Small intestine (tissue), 7 donors: ENCODE data around the gene STK31. TPM values are rescaled to one million over a fixed set of nuclear protein-coding genes. Genes with fewer than 3 reads are reported as not detected.
A peak's percentile ranks its signal among the peaks of the same experiment; 100 is the strongest.
"Not testable (repeated sequence)": the region's sequence is repeated elsewhere in the genome, so short reads cannot be mapped to it uniquely, and the experiment has no call there.

Experiments
- DNase-seq, 2 donors: peaks; one replicate each; pipeline versions ENCODE4 v3.0.0 to v3.0.0-alpha.2; 2013
- FAIRE-seq: peaks from 2 replicates; lab custom pipeline; 2012; peaks lifted over from hg19 to GRCh38; lab: Jason Lieb, UNC
- H3K27ac ChIP-seq, 3 donors: one replicate each; pipeline ENCODE4 v1.5.1; 2013; ENCODE audit warnings: low read length in 2 of 3, mild to moderate bottlenecking in 2 of 3, control low read depth in 1 of 3, inconsistent platforms in 1 of 3, low read depth in 1 of 3, moderate library complexity in 1 of 3
- H3K27me3 ChIP-seq, 3 donors: one replicate each; pipeline ENCODE4 v1.6.1; 2013; ENCODE audit warnings: low read length in 3 of 3, inconsistent platforms in 1 of 3; ENCODE audit not compliant: control insufficient read depth in 3 of 3, insufficient read depth in 3 of 3
- H3K36me3 ChIP-seq, 3 donors: one replicate each; pipeline ENCODE4 v1.6.1; 2013; ENCODE audit warnings: low read length in 3 of 3, inconsistent platforms in 1 of 3, low read depth in 1 of 3, mild to moderate bottlenecking in 1 of 3, moderate library complexity in 1 of 3; ENCODE audit not compliant: control insufficient read depth in 3 of 3, insufficient read depth in 2 of 3
- H3K4me1 ChIP-seq, 3 donors: one replicate each; pipeline ENCODE4 v1.6.1; 2013; ENCODE audit warnings: low read length in 2 of 3, inconsistent platforms in 1 of 3, low read depth in 1 of 3, mild to moderate bottlenecking in 1 of 3, moderate library complexity in 1 of 3; ENCODE audit not compliant: control insufficient read depth in 3 of 3, insufficient read depth in 2 of 3
- H3K4me3 ChIP-seq, 3 donors: one replicate each; pipeline ENCODE4 v1.5.1; 2013; ENCODE audit warnings: low read length in 3 of 3, control low read depth in 1 of 3, inconsistent platforms in 1 of 3, low read depth in 1 of 3, mild to moderate bottlenecking in 1 of 3, moderate library complexity in 1 of 3
- H3K9me3 ChIP-seq, 2 donors: one replicate each; pipeline ENCODE4 v1.6.1; 2013; ENCODE audit warnings: low read depth in 1 of 2, low read length in 1 of 2; ENCODE audit not compliant: control insufficient read depth in 2 of 2, insufficient read depth in 1 of 2
- WGBS, 3 donors: extraction: QIAGEN DNeasy Blood & Tissue Kit; methylation state at CpG; one replicate each; pipeline ENCODE4 v1.1.7; 2013; 5-methylcytosine and 5-hydroxymethylcytosine counted together
- polyA plus RNA-seq, 4 donors: library from polyadenylated mRNA; stranded (reverse) in 3 of 4; unstranded in 1 of 4; fragments of 200-250 nt in 3 of 4; fragments of 120-200 nt in 1 of 4; gene quantifications; one replicate each; pipeline versions ENCODE4 v1.2.1 to v1.2.3, GENCODE V29; 2013
- donor health status: healthy with polysubstance abuse.
- donor health status: control.
- donor health status: control.
- donor health status: Bipolar disorder and iron deficiency.
- donor health status: healthy.

STK31 gene
- polyA plus RNA-seq, 4 donors: 0.24 to 1.4 (median 0.43) TPM

DNA sequence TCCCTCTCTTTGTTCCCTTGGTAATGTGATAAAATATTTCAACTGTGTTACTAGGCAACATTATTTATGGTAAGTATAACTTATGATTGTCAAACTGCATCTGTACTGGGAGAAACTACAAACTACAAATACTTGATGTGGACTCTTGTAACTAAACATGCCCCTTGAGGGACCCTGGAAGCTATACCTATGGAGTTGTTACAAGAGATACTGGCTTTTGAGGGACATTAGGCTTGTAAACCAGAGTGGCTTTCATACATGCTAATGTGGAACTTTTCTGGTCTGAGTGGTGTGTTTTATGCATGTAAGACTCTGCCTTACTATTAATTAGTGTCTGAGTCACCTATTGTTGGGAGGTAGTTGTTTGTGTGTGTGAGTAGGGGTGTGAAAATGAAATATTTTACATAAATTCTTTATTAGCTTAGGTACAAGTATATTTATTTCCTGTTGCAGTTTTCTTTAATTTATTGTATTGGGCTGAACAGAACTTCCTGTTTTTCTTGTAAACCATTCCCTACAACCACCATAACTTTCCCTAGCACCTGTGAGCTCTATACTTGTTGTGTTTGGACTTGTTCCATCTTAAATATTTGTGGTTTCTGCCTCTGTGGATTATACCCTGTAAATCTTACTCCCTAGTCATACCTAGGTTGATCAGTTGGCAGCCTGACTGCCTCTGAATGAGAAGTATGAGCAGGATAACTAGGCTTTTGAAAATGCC is 49.8 kb downstream of the STK31 start:
- peak overlapping the region in 1 of 3 donors; percentile 49 for H3K27ac ChIP-seq
- no peaks in the 10 kb centered on the region for H3K36me3 ChIP-seq
- no peak overlapping the region for H3K4me3 ChIP-seq
- H3K9me3 ChIP-seq: no peaks in the 10 kb centered on the region
- peak; percentile 25 to 43 for DNase-seq
- FAIRE-seq: no peak
- no peaks in the 10 kb centered on the region for H3K27me3 ChIP-seq
- no peaks in the 10 kb centered on the region for H3K4me1 ChIP-seq

DNA sequence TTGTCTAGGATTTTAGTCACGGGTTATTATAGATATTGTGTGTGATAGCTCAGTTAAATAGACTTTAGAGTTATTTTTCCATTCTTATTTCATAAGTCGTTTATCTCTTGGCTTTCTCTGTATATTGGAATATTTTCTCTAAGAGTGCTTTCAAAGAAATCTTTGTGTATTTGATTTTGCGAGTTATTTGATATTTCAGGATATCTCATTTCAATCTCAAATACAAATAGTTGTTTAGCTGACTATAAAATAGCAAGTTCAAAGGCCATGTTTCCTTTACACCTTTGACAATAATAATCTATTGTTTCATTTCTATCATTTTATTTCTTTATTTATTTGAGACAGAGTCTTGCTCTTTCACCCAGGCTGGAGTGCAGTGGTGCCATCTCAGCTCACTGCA is 55.9 kb downstream of the STK31 start:
- Histone ChIP-seq H3K4me1 (peaks cover 0 to 8% (median 0%) of the 10 kb centered on the region in 3 donors), H3K27me3 (no peaks in the 10 kb centered on the region), H3K9me3 (no peaks in the 10 kb centered on the region), H3K4me3 (no peak overlapping the region), H3K36me3 (no peaks in the 10 kb centered on the region), H3K27ac (no peak overlapping the region)
- WGBS, 3 donors: 19 to 65% (median 38%) methylated on average over 3 of the region's 3 CpGs
- FAIRE-seq (no peak), DNase-seq (no peak)

DNA sequence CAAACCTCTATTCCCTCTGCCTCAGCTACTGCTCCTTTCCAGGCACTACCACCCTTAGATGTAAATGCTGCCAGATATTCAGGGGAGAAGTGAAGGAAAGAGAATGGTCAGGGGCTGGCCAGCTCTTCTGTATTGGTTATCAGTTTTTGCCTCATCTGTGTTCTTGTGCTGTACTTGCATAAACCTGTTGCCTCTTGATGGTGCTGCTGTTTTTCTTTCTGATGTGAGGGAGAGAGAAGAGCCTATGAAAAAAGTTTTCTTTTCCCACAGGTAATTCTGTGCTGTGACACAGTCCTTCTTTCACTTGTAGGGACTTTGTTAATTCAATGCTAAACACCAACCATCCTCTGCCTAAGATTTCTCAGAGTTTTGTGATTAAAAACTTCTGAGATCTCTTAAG is 57.5 kb downstream of the STK31 start:
- H3K4me1 ChIP-seq: peaks cover 0 to 8% (median 0%) of the 10 kb centered on the region in 3 donors
- H3K27me3 ChIP-seq: no peaks in the 10 kb centered on the region
- FAIRE-seq (no peak), DNase-seq (no peak)
- H3K9me3 ChIP-seq: no peaks in the 10 kb centered on the region
- H3K27ac ChIP-seq: no peak overlapping the region
- H3K4me3 ChIP-seq: no peak overlapping the region
- no peaks in the 10 kb centered on the region for H3K36me3 ChIP-seq

DNA sequence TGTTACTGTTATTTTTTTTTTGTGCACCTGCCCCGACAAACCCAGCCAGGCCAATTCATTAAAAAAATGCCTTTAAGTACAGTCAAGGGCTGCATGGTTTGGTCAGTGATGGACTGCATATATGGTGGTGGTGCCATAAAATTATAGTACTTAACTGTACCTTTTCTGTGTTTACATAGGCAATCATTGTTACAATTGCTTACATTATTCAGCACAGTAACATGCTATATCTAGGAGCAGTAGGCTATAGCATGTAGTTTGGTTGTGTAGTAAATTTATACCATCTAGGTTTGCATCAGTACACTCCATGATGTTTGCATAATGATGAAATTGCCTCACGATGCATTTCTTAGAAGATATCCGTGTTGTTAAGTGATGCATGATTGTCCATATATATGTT is 58.0 kb downstream of the STK31 start:
- H3K4me3 ChIP-seq: no peak overlapping the region
- H3K27ac ChIP-seq: no peak overlapping the region
- H3K36me3 ChIP-seq: no peaks in the 10 kb centered on the region
- H3K27me3 ChIP-seq: no peaks in the 10 kb centered on the region
- DNase-seq (no peak), FAIRE-seq (no peak)
- peaks cover 0 to 8% (median 0%) of the 10 kb centered on the region in 3 donors for H3K4me1 ChIP-seq
- H3K9me3 ChIP-seq: no peaks in the 10 kb centered on the region
- 38 to 56% (median 40%) methylated on average over 3 of the region's 3 CpGs for WGBS, 3 donors

DNA sequence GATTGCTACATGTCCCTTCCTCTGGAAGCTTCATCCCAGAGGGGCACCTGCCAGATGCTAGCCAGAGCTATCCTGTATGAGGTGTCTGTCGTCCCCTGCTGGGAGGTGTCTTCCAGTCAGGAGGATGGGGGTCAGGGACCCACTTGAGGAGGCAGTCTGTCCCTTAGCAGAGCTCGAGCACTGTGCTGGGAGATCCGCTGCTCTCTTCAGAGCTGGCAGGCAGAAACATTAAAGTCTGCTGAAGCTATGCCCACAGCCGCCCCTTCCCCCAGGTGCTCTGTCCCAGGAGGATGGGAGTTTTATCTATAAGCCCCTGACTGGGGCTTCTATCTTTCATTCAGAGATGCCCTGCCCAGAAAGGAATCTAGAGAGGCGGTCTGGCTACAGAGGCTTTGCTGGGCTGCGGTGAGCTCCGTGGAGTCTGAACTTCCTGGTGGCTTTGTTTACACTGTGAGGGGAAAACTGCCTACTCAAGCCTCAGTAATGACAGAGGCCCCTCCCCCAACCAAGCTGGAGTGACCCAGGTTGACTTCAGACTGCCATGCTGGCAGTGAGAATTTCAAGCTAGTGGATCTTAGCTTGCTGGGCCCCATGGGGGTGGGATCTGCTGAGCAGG is 69.3 kb downstream of the STK31 start:
- 84 to 93% (median 88%) methylated on average over 7 of the region's 7 CpGs for WGBS, 3 donors
- peaks cover 0 to 12% of the 10 kb centered on the region in 2 donors for H3K9me3 ChIP-seq
- FAIRE-seq, H3K27me3 ChIP-seq, H3K27ac ChIP-seq, H3K4me3 ChIP-seq, DNase-seq, H3K36me3 ChIP-seq, H3K4me1 ChIP-seq: not testable (repeated sequence)

DNA sequence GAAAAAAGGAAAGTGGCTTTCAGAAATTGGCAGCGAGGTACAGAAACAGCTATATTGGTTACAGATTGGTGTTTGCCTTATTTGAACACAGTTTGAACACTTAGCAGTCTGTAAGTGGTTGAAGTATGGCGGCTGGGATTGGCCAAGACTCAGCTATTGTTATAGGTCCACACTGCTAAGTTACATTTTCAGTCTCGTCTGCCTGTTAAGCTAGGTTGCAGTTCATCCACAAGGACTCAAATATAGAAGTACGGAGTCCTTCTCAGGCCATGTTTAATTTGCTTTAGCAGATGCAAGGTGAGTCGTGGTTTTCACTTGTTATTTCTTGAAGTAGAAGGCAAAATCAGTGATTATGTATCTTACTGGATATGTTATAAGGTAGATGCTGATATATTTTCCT is 73.1 kb downstream of the STK31 start:
- Histone ChIP-seq H3K36me3 (no peaks in the 10 kb centered on the region), H3K4me1 (no peaks in the 10 kb centered on the region), H3K4me3 (no peak overlapping the region), H3K9me3 (peaks cover 0 to 12% of the 10 kb centered on the region in 2 donors), H3K27ac (no peak overlapping the region), H3K27me3 (no peaks in the 10 kb centered on the region)
- FAIRE-seq (no peak), DNase-seq (no peak)
- 83 to 89% (median 86%) methylated on average over 5 of the region's 5 CpGs for WGBS, 3 donors

DNA sequence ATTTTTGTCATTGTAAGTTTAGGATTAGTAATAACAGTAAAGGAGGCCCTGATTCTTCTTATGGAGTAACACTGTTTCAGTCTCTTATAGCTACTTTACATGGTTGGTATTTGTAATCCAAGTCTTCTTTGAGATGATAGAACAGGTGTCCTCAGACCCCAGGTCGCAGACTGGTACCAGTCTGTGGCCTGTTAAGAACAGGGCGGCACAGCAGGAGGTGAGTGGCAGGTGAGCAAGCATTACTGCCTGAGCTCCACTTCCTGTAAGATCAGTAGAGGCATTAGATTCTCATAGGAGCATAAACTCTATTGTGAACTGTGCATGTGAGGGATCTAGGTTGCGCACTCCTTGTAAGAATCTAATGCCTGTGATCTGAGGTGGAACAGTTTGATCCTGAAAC is 77.3 kb downstream of the STK31 start:
- DNase-seq (no peak), FAIRE-seq (no peak)
- Histone ChIP-seq H3K27ac (no peak overlapping the region), H3K4me3 (no peak overlapping the region), H3K27me3 (no peaks in the 10 kb centered on the region), H3K9me3 (no peaks in the 10 kb centered on the region), H3K4me1 (no peaks in the 10 kb centered on the region), H3K36me3 (no peaks in the 10 kb centered on the region)
- WGBS, 3 donors: 92 to 94% (median 93%) methylated on average over 3 of the region's 3 CpGs

DNA sequence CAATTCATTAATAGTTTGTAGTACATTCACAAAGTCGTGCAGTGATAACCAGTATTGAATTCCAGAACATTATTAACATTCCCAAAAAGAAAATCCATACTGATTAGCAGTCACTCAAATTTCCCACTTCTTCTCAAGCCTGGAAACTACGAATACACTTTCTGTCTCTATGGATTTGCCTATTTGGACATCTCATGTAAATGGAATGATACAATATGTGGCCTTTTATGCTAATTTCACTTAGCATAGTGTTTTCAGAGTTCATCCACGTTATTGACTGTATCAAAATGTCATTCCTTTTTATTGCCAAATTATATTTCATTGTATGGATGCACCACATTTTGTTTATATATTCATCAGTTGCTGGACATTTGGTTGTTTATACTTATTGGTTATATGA is 78.8 kb downstream of the STK31 start:
- no peak for FAIRE-seq
- H3K9me3 ChIP-seq: no peaks in the 10 kb centered on the region
- WGBS, 3 donors: 55 to 82% (median 68%) methylated on average over 3 of the region's 3 CpGs
- no peak for DNase-seq
- no peak overlapping the region for H3K4me3 ChIP-seq
- H3K4me1 ChIP-seq: no peaks in the 10 kb centered on the region
- no peaks in the 10 kb centered on the region for H3K36me3 ChIP-seq
- no peaks in the 10 kb centered on the region for H3K27me3 ChIP-seq
- no peak overlapping the region for H3K27ac ChIP-seq

DNA sequence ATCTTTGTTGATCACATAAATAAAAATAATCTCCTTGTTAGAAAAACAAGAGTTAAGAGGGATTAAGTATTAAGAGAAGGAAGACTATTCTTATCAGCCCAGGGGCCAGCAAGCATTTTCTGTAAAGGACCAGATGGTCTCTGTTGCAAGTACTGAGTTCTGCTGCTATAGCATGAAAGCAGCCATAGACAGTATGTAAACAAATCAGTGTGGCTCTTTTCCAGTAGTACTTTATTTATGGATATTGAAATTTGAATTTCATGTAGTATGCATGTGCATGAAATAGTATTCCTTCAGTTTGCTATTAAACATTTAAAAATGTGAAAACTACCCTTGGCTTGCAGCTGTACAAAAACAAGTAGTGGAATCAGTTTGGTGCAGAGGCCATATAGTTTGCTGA is 81.7 kb downstream of the STK31 start:
- Histone ChIP-seq H3K36me3 (no peaks in the 10 kb centered on the region), H3K9me3 (peaks cover 0 to 18% of the 10 kb centered on the region in 2 donors), H3K4me1 (no peaks in the 10 kb centered on the region), H3K27me3 (no peaks in the 10 kb centered on the region), H3K27ac (no peak overlapping the region), H3K4me3 (no peak overlapping the region)
- no peak for FAIRE-seq
- no peak for DNase-seq
